NCI-H524 (cell line): Measurements from ENCODE around the gene SLC35F3.
"Not testable (repeated sequence)": the region's sequence is repeated elsewhere in the genome, so short reads cannot be mapped to it uniquely, and the experiment has no call there.

Experiments used
- DNase-seq, 2 experiments: peaks; one replicate each; lab custom pipeline; 2025; lab: John Stamatoyannopoulos, UW

The SLC35F3 gene

DNA sequence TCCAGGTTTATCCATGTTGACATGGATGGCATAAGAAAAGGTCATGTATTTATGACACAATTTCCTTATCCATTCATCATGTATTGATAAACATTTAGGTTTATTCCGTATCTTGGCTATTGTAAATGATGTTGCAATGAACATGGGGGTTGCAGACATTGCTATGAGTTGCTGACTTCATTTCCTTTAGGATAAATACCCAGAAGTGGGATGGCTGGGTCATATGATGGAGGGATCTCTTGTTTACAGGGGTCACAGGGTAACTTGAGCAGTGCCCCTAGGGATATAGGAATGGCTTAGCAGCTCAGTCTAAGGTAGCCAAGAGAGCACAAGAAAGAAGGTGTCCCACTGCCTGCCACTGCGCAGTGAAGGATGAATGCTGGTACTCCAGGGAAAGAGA lies 239.2 kb downstream of the SLC35F3 start:
- no peak for DNase-seq

DNA sequence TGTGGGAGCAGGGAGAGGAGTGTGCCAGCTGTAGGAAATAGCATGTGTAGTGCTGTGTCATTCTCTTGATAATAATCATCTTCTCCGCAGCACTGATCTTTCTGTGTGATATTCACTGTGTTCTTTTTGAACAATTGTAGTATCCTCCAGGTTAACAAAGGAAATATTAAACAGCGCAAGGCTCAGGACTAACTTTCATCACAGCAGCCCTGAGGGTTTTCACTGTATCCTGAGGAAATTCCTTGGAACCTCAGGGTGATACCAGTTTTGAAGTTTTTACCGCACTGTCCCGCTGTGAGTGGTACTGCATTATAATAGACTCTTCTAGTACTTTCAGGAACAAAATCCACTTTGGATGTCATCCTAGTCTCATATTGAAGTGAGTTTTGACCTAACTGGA lies 240.4 kb downstream of the SLC35F3 start:
- DNase-seq: no peak

DNA sequence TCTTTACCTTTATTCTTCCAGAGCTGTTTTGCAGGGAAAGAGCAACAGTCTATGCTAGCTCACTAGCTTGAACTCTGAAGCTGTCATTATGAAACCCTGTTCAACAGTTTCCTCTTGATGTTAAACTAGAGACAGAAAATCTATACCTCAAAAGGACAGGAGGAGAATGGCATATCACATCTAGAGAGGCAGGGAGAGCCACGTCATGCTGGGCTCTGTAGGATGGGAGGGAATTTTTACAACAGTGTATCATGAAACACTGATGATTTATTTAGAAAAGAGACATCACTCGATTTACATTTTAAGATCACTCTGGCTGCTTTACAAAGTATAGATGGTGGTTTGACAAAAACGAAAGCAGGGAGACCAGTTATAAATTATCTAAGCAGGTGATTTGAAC lies 243.9 kb downstream of the SLC35F3 start:
- no peak for DNase-seq

DNA sequence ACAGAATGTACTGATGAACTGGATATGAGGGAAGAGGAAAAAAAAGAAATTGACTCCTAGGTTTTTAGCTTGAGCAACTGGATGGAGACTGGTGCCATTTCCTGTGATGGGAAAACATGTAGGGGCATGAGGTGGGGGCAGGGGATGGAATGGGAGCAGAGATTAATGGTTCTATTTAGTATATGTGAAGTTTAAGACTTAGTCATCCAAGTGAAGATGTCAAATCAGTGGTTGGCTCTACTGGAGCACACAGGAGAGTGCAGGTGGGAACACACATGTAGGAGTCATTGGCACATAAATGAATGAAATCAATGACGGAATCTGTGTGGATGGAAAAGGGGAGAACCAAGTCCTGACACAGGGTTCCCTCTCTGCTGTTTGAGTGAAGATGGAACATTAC lies 244.3 kb downstream of the SLC35F3 start:
- DNase-seq: no peak

DNA sequence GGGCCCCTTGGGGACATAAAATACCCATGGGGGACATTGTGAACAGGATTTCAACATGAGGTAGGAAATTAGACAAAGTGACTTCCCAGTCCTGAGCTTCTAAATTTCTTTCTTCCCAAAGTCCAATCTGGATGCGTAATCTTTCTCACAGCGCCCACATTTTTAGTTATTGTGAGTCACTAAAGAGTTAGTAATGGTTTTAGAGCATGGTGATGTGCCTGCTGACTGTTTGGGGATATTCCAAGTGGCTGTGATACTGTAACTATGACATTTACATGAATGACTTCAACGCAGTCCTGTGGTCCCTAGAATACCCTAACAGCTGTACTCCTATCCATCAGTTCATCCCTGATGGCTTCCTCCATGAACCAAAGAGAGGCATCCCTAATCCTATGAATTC lies 244.7 kb downstream of the SLC35F3 start:
- peak in 1 of 2 experiments; percentile 9 for DNase-seq

DNA sequence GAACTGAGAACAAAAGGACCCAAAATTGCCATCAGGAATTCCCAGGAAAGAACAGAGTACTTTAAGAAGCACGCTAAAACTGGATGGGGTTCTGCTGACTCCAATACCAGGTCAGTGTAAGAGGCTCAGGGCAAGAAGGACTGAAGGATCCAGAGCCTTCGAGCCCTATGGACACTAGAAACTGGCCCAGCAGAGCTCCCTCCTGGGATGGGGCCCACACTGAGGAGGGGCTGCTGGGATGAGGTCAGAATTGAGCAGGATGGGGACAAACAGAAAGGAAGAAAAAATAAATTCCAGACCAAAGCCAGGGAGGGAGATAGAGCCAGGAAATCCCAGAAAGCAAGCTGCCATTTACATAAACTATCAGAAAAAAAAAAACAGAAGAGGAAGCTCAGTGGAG lies 246.4 kb downstream of the SLC35F3 start:
- no peak for DNase-seq

DNA sequence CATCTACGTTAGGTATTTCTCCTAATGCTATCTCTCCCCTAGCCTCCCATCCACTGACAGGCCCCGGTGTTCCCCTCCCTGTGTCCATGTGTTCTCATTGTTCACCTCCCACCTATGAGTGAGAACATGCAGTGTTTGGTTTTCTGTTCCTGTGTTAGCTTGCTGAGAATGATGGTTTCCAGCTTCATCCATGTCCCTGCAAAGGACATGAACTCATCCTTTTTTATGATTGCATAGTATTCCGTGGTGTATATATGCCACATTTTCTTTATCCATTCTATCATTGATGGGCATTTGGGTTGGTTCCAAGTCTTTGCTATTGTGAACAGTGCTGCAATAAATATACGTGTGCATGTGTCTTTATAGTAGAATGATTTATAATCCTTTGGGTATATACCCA lies 247.9 kb downstream of the SLC35F3 start:
- DNase-seq: not testable (repeated sequence)

DNA sequence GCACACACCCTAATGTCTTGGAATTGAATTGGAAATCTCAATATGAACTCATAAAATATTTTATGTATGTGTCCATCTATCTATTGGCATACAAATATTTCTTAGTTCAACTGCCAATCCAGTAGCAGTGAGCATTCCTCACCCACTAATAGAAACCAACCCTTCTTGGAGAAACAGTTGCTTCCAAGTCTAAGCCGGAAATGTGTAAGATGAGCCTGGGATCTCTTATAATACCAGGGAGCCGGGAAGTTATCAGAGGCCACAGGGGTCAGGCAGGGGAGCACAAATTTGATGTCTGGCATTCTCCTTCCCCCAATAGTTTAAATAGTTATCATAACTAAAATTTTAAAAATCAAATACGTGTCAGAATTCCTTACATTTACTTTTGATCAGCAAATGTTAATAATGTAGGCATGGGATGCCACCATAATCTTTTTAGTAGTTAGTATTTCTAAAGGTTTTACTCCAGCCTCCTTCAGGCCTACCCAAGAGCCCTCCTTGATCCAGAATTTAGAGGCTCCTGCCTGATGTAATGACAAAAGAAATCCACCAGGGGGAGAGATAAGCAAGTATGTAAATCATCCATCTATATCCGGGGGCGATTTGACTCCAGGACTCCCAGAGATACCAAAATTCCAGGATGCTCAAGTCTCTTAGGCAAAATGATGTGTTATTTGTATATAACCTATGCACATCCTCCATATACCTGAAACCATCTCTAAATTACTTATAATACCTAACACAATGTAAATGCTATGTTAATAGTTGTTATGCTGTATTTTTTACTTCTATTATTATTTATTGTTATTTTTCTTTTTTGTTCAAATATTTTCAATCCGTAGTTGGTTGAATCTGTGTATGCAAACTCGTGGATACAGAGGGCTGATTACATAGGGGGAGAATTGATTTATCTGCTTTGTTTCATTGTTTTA lies 250.1 kb downstream of the SLC35F3 start:
- peak; percentile 69 to 81 for DNase-seq

DNA sequence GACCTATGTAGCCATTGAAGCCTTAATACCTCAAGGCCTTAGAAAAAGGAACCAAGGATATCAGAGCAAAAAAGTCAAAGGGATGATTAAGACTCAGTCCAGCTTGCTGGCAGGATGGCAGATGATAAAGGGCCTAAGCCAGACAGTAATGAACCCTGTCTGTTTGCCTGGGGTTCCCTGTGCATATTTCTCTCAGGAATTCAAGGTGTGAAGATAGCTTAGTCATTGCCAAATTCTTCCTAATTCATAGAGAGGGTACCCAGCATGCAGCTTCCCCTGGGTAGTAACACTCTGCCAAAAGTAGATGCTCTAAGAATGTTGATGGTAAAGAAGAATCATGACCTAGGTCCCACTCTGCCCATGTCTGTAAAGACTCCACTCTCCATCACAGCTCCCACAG lies 258.2 kb downstream of the SLC35F3 start:
- DNase-seq: no peak

DNA sequence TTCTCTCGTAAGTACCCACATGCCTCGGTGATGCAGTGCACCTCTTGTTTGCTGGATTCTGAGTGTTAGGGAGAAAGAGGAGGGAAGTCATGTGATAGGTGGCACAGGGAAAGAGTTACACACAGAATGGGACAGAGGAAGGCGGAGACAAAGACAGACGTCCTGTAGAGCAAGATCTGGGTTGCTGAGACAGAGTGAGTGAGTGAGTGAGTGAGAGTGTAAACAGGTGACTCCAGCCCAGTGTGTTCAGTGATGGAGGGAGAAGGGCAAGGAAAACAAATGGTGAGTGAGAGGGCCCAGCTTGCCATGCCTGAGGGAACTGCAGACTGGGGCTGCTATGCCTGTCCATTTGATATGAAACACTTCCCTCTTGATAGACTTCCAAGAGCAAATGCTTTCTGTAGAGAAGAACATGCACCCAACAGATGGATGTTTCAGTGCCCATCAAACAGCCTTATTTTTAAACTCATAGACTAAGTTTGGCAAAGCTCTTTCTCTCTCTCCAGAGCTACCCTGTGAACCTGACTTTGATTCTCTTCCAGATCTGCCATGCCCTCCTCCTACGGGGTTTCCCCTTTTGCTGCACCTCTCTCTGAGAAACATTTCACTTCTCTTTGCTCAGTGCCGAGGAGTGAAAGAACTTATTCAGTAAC lies 258.9 kb downstream of the SLC35F3 start:
- DNase-seq: no peak

DNA sequence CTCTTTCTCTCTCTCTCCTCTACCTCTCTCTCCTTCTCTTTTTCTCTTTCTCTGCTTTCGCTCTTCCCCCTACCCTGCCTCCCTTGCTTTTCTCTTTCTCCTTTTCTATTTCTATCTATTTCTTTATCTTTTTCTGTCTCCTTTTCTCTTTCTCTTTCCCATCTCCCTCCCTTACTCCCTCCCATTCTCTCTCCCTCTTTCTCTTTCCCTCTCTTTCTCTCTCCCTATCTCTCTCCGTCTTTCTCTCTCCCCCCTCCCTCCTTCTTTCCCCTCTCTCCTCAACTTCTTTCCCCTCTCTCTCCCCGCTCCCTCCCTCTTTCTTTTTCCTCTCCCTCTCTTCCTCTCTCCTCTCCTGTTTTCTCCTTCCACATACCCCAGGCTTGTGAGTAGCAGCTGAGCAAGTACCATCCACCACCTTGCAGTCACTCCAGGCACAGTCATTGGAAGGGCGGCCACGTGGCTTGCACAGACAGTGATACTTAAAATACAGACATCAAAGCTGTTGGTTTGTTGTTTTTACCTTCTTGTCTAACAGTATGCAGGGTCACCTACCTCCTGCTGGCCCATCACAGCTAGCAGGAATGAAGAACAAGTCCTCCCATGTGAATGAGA lies 259.7 kb downstream of the SLC35F3 start:
- no peak for DNase-seq

DNA sequence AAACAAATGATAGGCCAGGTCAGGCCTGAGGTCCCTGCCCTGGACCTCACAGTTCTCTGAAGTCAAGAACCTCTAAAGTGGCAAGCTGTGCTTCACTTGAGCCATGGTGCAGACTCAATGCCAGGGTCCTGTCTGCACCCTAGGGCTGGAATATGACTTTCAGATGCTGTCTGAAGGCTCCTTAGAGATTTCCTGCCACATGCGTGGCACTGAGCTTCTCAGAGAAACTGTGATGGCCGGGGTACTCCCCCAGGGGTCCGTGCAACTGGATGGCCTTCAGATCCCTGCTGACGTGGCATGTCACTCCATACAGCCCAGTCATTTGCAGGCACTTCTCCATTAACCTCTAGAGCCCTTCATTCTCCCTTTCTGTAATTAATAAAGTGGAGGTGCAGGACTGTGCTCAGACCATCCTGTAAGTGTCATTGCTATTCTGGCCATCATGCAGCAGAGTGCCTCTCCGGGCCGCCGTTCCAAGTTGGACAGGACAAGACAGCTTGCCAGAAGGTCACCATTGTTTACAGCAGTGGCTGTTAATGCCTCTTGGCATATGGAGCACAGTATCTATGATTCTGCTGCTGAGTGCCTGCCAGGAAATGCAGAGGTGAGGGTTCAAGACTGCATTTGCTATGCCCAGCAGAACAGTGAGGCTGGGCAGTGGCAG lies 263.7 kb downstream of the SLC35F3 start:
- DNase-seq: no peak

DNA sequence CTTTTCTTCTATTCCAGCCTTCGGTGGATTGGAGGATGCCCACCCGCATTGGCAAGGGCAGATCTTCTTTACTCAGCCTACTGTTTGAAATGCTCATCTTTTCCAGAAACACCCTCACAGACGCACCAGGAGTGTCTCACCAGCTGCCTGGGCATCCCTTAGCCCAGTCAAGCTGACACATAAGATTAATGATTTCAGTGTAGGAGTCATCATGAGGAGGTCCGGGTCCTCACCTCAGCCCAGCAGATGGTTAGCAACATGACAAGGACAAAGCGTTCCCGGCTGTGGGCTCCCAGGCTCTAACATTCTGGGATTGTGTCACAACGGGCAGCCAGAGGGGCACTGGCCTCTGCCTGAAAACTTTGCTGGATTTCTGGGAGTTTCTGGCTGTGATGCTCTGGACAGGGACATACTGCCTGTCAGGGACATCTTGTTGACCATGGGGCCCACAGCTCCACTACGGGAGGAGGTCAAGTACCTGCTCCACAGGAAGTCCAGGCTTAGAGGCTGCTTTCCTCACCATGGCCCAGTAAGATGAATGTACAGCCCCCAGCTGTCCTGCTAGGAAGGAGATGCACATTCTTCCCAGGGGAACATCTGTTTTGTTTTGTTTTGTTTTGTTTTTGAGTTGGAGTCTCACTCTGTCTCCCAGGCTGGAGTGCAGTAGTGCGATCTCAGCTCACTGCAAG lies 264.8 kb downstream of the SLC35F3 start:
- DNase-seq: peak in 1 of 2 experiments; percentile 23

DNA sequence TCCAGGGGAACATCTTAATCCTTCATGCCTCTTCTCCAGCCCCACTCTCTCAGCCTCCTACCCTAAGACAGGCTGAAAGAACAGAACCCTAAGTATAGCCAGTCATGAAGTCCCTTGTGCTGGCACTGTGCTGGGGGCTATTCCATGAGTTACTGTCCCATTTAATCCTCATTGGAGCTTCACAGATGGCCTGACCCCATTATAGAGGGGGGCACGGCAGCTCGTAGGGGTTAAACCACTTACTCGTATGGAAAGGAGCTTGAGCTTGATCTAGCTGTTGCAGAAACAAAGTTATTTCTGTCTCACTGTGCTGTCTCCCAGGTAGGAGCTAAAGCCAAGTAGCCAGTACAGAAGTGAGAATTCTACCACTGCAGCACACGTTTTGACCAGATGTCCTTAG lies 265.6 kb downstream of the SLC35F3 start:
- DNase-seq: no peak

DNA sequence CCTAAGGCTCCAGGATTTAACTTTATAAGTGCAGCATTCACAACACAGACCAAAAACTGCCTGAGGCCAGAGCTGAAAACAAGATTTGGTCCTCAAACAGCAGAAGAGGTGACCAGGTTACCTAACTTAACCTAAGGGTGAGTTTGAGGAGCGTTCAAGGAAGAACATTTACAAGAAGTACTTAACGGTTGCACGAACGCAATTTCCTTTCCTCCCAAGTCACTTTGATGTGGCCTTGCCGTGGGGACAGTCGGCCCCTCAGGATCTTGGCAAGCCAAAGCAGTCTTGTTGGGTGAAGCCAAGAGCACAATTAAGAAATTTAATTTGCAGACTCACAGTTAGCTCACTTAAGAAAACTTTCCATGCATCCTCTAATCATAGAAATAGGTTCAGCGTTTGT lies 266.1 kb downstream of the SLC35F3 start:
- no peak for DNase-seq

DNA sequence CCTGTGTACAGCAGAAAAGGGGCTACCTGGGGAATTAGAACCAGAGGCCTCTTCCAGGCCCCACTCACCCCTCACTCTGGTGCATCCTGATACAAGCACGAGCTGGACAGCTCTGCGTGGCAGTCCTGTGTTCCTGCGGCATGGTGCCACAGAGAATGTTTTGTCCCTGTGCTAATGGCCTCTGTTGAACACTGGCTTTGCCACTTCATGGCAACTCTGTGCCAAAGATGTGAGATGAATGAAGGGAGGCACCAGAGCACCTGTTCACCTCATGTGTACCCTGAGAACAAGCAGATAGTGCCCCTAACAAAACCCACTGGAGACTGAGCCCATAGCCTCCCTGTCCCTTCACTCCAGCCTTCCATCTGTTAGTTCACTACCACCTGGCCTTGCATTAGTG lies 269.5 kb downstream of the SLC35F3 start:
- no peak for DNase-seq

DNA sequence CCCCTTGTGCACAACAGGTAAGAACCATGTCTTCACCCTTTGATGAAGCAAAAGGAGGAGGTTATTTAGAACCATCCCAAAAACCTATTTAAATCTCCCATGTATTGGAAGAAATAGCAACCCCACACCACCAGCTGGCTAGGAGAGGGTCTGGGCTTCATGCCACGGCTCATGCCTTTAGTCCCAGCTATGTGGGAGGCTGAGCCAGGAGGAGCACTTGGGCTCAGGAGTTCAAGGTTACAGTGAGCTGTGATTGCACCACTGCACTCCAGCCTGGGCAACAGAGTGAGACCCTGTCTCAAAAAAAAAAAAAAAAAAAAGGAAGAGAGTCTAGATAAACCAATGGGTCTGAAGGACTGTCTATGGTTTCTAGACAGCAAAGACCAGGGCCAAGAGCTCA lies 270.9 kb downstream of the SLC35F3 start:
- no peak for DNase-seq

DNA sequence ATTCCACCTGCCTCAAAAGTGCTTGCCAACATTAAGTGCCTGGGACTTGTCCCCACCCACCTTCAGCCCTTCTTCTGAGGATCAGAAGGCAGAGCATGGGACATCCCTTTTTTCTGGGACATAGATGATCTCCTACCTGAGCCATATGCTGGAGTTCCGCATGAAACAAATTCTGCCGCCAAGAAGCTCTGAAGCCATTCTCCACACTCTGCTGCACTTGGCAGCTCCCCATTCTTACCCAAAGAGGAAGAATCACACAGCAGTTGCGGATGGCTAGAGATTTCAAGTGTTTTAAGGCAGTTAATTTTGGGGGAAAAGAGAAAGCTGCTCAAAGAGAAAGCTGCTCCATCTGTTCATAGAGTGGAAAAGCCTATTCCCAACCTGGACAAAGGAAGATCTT lies 271.5 kb downstream of the SLC35F3 start:
- peak; percentile 25 to 54 for DNase-seq

DNA sequence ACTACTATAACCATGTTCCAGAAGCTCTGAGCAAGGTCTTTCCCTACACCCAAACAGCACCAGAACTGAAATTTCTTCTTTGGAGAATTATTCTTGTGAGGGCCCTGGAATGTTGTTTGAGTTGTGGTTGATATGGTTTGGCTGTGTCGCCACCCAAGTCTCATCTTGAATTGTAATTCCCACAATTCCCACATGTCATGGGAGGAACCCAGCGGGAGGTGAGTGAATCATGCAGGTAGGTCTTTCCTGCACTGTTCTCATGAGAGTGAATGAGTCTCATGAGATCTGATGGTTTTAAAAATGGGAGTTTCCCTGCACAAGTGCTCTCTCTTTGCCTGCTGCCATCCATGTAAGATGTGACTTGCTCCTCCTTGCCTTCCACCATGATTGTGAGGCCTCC lies 272.4 kb downstream of the SLC35F3 start:
- DNase-seq: not testable (repeated sequence)

DNA sequence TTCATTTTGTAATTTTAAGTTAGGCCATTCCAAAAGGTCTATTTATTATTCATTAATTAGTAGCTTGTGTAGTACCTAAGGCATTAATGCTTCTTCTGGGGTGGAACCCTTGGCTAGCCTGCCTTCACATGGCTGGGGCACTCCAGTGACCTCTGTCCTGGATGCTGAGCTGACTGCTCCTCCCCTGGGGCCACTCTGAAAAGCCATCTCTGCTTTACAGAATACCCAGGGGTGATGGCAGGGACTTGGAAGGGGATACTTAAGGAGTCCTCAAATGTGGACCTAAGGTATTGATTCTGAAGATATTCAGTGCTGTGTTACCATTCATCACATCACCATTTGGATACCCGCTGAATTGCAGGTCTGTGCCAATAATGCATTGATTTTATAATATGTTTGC lies 281.0 kb downstream of the SLC35F3 start:
- no peak for DNase-seq

DNA sequence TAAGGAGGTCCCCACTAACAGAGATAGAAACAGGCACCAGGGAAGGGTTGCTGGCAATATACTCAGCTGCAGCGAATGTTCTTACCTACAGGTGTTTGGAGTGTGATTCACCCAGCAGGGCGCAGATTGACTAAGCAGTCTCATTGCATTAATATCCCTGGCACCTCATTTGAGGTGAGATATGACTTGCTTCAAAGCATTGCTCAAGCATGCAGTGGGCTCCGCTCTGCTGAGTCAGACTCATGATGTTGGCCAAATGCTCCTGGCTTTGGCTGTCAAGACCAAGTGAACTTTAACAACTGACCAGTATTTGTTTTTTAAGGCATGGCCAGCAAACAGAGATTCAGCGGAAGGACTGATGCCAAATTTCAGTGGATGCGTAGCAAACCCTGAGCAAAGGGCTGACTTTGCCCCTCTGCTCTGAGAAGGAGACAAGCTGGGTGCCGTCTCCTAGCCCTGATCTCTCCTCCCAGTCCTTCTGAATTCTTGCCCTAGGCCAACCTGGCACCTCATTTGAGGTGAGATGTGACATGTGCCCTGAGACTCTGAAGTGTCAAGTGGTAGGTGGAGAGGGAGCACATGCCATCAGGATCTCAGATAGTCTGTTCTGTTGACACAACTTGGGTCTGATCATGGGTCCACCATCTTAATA lies 281.7 kb downstream of the SLC35F3 start:
- no peak for DNase-seq
